SH-SY5Y (cell line): Measurements from ENCODE around the gene IL17RC.

Source experiments
- GATA2 ChIP-seq: IDR thresholded peaks from 2 replicates; pipeline ENCODE4 v1.6.1; 2011; ENCODE audit warnings: mild to moderate bottlenecking, low read depth, low read length
- GATA3 ChIP-seq: IDR thresholded peaks from 2 replicates; pipeline ENCODE4 v1.6.1; 2011; ENCODE audit warnings: low read depth, mild to moderate bottlenecking, low read length, moderate library complexity

DNA sequence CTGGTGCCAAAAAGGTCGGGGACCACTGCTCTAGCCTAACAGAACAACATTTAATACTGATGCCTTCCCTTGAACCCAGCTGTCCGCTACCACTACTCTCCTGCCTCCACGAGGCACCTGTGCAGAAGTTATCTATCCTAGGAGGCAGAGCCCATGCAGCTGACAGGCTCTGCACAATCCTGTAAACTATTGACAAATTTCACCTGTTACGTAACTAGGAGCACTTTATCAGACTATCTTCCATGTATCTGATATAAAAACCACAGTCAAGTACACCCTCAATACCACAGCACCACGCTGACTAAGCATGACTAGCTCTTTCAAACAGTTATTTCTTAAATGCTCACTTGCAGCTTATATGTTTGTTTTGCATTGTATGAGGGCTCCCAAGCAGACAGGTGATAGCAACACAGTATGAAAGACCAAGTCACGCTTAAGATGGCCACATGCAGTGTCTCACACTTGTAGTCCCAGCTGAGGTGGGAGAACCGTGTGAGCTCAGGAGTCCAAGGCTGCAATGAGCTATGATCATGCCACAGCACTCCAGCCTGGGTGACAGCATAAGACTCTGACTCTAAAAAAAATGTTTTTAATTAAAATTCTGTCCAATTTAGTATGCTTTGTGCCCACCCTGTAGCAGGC, 4.5 kb upstream of the IL17RC start:
- TF ChIP-seq GATA3 (no peak), GATA2 (no peak)
